HG02970 (cell line): ENCODE measurements around the gene FGFR3.

Source experiments
- ATAC-seq: cut with Tn5 transposase; IDR thresholded peaks from one replicate; pipeline ENCODE4 v1.9.1; 2021; ENCODE audit warnings: mild to moderate bottlenecking, moderate library complexity, moderate number of reproducible peaks; ENCODE audit not compliant: unreplicated experiment, low FRiP score

The FGFR3 gene

GRCh38 chr4:1799387-1800375 is 6.6 kb downstream of the FGFR3 start:
- no peak for ATAC-seq

DNA sequence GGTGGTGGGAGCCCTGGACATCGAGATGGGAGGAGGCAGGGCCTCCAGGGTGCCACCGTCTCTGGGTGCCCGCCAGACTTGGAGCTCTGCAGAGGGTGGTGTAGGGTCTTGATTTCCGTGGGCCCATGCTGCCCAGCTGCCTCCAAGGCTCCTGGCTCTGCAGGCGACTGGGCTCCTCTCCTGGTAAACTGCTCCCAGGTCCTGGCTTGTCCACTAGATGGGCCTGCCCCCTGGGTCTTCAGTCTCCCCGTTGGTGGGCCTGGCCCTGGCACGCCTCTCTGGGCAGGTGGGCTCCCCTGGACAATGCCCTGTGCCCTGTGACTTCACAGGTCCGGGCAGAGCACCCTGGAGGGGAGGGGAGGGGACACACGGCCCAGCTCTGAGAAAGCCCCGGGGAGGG is 7.7 kb downstream of the FGFR3 start:
- no peak for ATAC-seq

DNA sequence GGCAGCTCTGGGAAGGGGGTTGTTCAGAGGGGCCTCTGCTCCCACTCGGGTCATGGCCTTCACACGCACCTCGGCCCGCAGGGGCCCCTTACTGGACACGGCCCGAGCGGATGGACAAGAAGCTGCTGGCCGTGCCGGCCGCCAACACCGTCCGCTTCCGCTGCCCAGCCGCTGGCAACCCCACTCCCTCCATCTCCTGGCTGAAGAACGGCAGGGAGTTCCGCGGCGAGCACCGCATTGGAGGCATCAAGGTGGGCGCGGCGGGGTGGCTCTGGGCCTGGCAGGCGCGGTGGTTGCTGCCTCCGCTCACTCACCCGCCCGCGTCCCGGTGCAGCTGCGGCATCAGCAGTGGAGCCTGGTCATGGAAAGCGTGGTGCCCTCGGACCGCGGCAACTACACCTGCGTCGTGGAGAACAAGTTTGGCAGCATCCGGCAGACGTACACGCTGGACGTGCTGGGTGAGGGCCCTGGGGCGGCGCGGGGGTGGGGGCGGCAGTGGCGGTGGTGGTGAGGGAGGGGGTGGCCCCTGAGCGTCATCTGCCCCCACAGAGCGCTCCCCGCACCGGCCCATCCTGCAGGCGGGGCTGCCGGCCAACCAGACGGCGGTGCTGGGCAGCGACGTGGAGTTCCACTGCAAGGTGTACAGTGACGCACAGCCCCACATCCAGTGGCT is 8.3 kb downstream of the FGFR3 start:
- no peak for ATAC-seq

GRCh38 chr4:1802151-1802715 is 9.1 kb downstream of the FGFR3 start:
- ATAC-seq, result no peak

- ATAC-seq, result no peak
These were observed 9.8 kb downstream of the FGFR3 start for GRCh38 chr4:1802720-1803522.

DNA sequence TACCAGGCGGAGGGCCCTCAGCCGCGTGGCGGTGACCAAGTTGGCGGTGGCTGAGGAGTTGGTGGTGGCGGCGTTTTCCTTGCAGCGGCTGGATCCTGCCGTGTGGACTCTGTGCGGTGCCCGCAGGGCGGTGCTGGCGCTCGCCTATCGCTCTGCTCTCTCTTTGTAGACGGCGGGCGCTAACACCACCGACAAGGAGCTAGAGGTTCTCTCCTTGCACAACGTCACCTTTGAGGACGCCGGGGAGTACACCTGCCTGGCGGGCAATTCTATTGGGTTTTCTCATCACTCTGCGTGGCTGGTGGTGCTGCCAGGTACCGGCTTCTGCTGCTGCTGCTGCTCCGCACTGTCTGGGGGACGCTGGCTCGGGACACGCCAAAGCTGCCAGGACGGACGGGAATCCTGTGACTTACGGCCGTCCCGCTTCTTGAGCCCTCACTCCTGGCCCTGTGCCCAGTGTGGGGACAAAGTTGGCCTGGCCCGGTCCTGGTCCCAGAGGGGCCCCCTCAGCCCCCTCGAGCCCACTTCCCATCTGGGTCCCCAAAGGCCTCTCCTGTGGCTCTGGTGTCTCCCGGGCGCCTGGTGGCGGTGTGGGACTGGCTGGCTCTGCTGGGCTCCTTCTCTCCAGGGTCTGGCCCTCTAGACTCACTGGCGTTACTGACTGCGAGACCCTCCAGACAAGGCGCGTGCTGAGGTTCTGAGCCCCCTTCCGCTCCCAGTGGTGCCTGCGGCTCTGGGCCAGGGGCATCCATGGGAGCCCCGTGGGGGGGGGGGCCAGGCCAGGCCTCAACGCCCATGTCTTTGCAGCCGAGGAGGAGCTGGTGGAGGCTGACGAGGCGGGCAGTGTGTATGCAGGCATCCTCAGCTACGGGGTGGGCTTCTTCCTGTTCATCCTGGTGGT is 10.7 kb downstream of the FGFR3 start:
- ATAC-seq, result no peak

DNA sequence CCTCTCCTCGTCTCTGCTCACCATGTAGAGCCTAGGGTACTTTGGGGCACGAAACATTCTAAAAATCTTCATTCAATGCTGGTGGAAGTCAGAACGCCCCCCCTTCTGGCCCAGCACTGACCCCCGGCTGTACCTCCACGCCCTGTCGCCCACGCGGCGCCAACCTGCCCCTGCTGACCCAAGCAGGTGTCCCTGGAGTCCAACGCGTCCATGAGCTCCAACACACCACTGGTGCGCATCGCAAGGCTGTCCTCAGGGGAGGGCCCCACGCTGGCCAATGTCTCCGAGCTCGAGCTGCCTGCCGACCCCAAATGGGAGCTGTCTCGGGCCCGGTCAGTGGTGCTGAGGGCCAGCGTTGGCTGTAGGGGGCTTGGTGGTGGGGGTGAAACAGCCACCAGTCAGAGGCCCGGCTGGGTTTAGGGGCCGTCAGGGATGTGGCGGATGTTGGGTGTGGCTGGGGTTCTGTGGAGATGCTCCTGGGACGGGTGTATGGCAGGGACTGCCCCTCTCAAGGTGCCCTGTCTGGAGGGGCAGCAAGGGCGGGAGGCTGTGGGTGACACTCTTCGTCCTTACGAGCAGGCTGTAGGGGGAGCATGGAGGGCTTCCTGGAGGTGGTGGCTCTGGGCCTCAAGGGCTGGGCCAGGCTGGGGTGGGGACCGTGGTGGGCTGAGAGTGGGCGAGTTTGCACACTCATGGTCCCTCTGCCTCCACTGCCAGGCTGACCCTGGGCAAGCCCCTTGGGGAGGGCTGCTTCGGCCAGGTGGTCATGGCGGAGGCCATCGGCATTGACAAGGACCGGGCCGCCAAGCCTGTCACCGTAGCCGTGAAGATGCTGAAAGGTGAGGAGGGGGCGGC is 11.8 kb downstream of the FGFR3 start:
- no peak for ATAC-seq

- ATAC-seq, result no peak
These were observed 12.6 kb downstream of the FGFR3 start for GRCh38 chr4:1805493-1806222.

GRCh38 chr4:1806223-1806564 is 13.1 kb downstream of the FGFR3 start:
- no peak for ATAC-seq

- ATAC-seq, result no peak
These were observed 13.7 kb downstream of the FGFR3 start for GRCh38 chr4:1806596-1807331.

- ATAC-seq, result no peak
These were observed 14.3 kb downstream of the FGFR3 start for GRCh38 chr4:1807332-1807777.

DNA sequence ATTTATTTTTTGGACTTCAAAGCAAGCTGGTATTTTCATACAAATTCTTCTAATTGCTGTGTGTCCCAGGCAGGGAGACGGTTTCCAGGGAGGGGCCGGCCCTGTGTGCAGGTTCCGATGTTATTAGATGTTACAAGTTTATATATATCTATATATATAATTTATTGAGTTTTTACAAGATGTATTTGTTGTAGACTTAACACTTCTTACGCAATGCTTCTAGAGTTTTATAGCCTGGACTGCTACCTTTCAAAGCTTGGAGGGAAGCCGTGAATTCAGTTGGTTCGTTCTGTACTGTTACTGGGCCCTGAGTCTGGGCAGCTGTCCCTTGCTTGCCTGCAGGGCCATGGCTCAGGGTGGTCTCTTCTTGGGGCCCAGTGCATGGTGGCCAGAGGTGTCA is 15.3 kb downstream of the FGFR3 start:
- ATAC-seq, result no peak

GRCh38 chr4:1808851-1809753 is 16.0 kb downstream of the FGFR3 start:
- no peak for ATAC-seq

- ATAC-seq, result no peak
These were observed 16.8 kb downstream of the FGFR3 start for GRCh38 chr4:1809754-1810502.

- no peak for ATAC-seq
These were observed 17.7 kb downstream of the FGFR3 start for GRCh38 chr4:1810765-1811164.

DNA sequence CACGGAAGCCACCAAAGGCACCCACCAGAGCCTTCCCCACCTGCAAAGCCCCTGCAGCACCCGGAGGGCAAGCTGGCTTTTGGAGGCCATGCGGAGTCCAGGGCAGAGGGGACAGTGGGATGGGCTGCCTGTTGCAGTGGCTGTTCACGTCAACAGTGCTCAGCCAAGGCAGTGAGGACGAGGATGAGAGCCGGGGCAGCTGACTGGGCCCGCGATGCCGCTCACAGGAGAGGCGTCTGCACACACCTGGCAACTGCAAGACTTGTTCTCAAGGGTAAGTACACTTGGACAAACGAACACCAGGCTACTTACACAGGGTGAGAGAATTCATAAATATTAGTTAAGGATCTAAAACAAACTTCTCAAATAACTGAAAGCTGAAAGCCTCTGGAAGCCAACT is 19.6 kb downstream of the FGFR3 start:
- no peak for ATAC-seq
